GM12878 (cell line): Measurements from ENCODE around the gene NKD1. TPM values are rescaled to one million over a fixed set of nuclear protein-coding genes. Genes with fewer than 3 reads are reported as not detected.

ENCODE experiments used
- ATAC-seq: fragments of 200-7000 bp; cut with Tn5 transposase; 3 replicates; pipeline ENCODE4 v1.9.1; 2020; ENCODE audit warnings: mild to moderate bottlenecking, moderate library complexity
- BruUV-seq: library from RNA; stranded (reverse); fragments of 400-500 nt; replicated peaks from 2 replicates; lab custom pipeline; 2021; lab: Mats Ljungman, UMichigan
- CTCF ChIA-PET: fragments of 300-600 bp; sonication (Branson Sonifier 250); formaldehyde crosslinking; extraction: SDS; loops from one replicate; lab custom pipeline; 2021; ENCODE audit warnings: inconsistent platforms; lab: Yijun Ruan, JAX
- POLR2A ChIA-PET: fragments of 350-600 bp; formaldehyde crosslinking; extraction: SDS; loops from one replicate; lab custom pipeline; 2021; ENCODE audit warnings: inconsistent platforms; lab: Charles Lee
- RAD21 ChIA-PET: fragments of 300-600 bp; sonication (Branson Sonifier 250); formaldehyde crosslinking; loops from one replicate; lab custom pipeline; 2023; ENCODE audit warnings: antibody characterized with exemption; ENCODE audit not compliant: unreplicated experiment; lab: Charles Lee
- SMC1A ChIA-PET: fragments of 300-600 bp; sonication (Branson Sonifier 250); formaldehyde crosslinking; loops from one replicate; lab custom pipeline; 2023; ENCODE audit not compliant: unreplicated experiment, uncharacterized antibody; lab: Charles Lee
- DNase-seq: peaks from one replicate; pipeline ENCODE4 v3.0.0-alpha.2; 2011; ENCODE audit warnings: low read depth, low spot score
- FAIRE-seq: peaks from 3 replicates; lab custom pipeline; 2011; peaks lifted over from hg19 to GRCh38; lab: Jason Lieb, UNC
- H2AFZ ChIP-seq: 2 replicates; pipeline ENCODE4 v1.6.0; 2011; ENCODE audit warnings: low read depth, low read length, control low read depth; ENCODE audit not compliant: control insufficient read depth
- H3K27ac ChIP-seq: 2 replicates; pipeline ENCODE4 v1.5.1; 2011; ENCODE audit warnings: control low read depth; ENCODE audit not compliant: control insufficient read depth, insufficient read depth
- H3K27me3 ChIP-seq, 2 experiments: replicated peaks in 1 of 2; 2 replicates each; pipeline versions ENCODE4 v1.6.0 to v1.6.1; 2011; ENCODE audit warnings: low read length in 1 of 2; ENCODE audit not compliant: control insufficient read depth in 2 of 2, insufficient read depth in 2 of 2
- H3K36me3 ChIP-seq, 2 experiments: 2 replicates each; pipeline ENCODE4 v1.5.1; 2011; ENCODE audit warnings: low read length in 1 of 2; ENCODE audit not compliant: control insufficient read depth in 2 of 2, insufficient read depth in 2 of 2
- H3K4me1 ChIP-seq: 2 replicates; pipeline ENCODE4 v1.6.1; 2011; ENCODE audit warnings: mild to moderate bottlenecking, low read length, moderate library complexity, mixed read lengths; ENCODE audit not compliant: control insufficient read depth, insufficient read depth
- H3K4me2 ChIP-seq: 2 replicates; pipeline ENCODE4 v1.6.0; 2011; ENCODE audit warnings: control low read depth; ENCODE audit not compliant: control insufficient read depth, insufficient read depth
- H3K4me3 ChIP-seq: fragments of 200-600 bp; sonication (generic); 2 replicates; pipeline ENCODE4 v1.5.1; 2016
- H3K79me2 ChIP-seq: 2 replicates; pipeline ENCODE4 v1.6.0; 2011; ENCODE audit warnings: low read length; ENCODE audit not compliant: control insufficient read depth, insufficient read depth
- H3K9ac ChIP-seq: 2 replicates; pipeline ENCODE4 v1.8.0; 2011; ENCODE audit warnings: low read length, control low read depth, mixed read lengths; ENCODE audit not compliant: control insufficient read depth, insufficient read depth
- H3K9me3 ChIP-seq: replicated peaks from 3 replicates; pipeline ENCODE4 v1.5.1; 2011; ENCODE audit warnings: mild to moderate bottlenecking, low read length; ENCODE audit not compliant: control insufficient read depth, insufficient read depth
- H4K20me1 ChIP-seq: 2 replicates; pipeline ENCODE4 v1.6.0; 2011; ENCODE audit not compliant: control insufficient read depth, insufficient read depth
- CBFB ChIP-seq: IDR thresholded peaks from 2 replicates; pipeline ENCODE4 v1.6.1; 2016; ENCODE audit warnings: antibody characterized with exemption, low read depth
- CBX5 ChIP-seq: sonication (generic); IDR thresholded peaks from 2 replicates; pipeline ENCODE4 v1.6.1; 2016; ENCODE audit warnings: low read depth, moderate library complexity, mild to moderate bottlenecking, inconsistent platforms
- KDM1A ChIP-seq: fragments of 200-600 bp; sonication (generic); IDR thresholded peaks from 2 replicates; pipeline ENCODE4 v1.6.1; 2016; ENCODE audit warnings: borderline replicate concordance
- LARP7 ChIP-seq: fragments of 450-650 bp; IDR thresholded peaks from 2 replicates; pipeline ENCODE4 v1.6.1; 2017; ENCODE audit warnings: mild to moderate bottlenecking
- MTA3 ChIP-seq: IDR thresholded peaks from 2 replicates; pipeline ENCODE4 v1.6.1; 2012; ENCODE audit warnings: low read length, inconsistent platforms, borderline replicate concordance
- RELB ChIP-seq: fragments of 450-650 bp; IDR thresholded peaks from 2 replicates; pipeline ENCODE4 v1.6.1; 2017; ENCODE audit warnings: low read depth, mild to moderate bottlenecking, moderate library complexity
- REST ChIP-seq: IDR thresholded peaks from 2 replicates; pipeline ENCODE4 v1.6.1; 2012; ENCODE audit warnings: mild to moderate bottlenecking, low read depth, low read length
- SP1 ChIP-seq: IDR thresholded peaks from one replicate; pipeline ENCODE4 v1.6.1; 2011; ENCODE audit warnings: low read depth, low read length
- TARDBP ChIP-seq: IDR thresholded peaks from 2 replicates; pipeline ENCODE4 v1.6.1; 2016; ENCODE audit warnings: borderline replicate concordance
- ZBTB40 ChIP-seq: fragments of 450-650 bp; IDR thresholded peaks from 2 replicates; pipeline ENCODE4 v1.6.1; 2016; ENCODE audit warnings: mild to moderate bottlenecking, moderate library complexity, borderline replicate concordance
- WGBS: methylation state at CpG from one replicate; pipeline ENCODE4 v1.1.6; 2016; ENCODE audit warnings: low lambda C conversion rate; ENCODE audit not compliant: insufficient replicate concordance, insufficient coverage; ENCODE audit errors: missing lambda C conversion rate; 5-methylcytosine and 5-hydroxymethylcytosine counted together
- in situ Hi-C: fragments of 300-500 bp; cut with MboI; formaldehyde crosslinking; loops from 9 replicates; pipeline ENCODE4 v1.14.3; 2018; ENCODE audit warnings: mixed read lengths
- intact Hi-C: fragments of 100-400 bp; cut with micrococcal nuclease; formaldehyde crosslinking; loops from one replicate; pipeline ENCODE4 v1.14.2; 2022; ENCODE audit not compliant: unreplicated experiment
- polyA plus RNA-seq, 11 experiments: library from polyadenylated mRNA; depleted of rRNA in 4 of 11; unstranded in 6 of 11; stranded (reverse) in 5 of 11; fragments of >200 nt; fragmentation: Nextera tagmentation in 4 of 11; fragmentation: Illumina TruSeq in 1 of 11; extraction: Ambion mirVana in 4 of 11; extraction: Trizol in 1 of 11; gene quantifications; 1 replicate in 1 of 11; 2 replicates in 10 of 11; pipeline versions ENCODE4 v1.2.1 to v1.2.3, GENCODE V29; 2011 to 2016; ENCODE audit warnings: inconsistent platforms in 2 of 11, missing spikeins in 2 of 11, low read depth in 1 of 11
- total RNA-seq, 4 experiments: library from RNA; depleted of rRNA in 3 of 4; stranded (reverse); fragments of >200 nt in 3 of 4; fragmentation: Illumina TruSeq in 1 of 4; extraction: Trizol in 1 of 4; gene quantifications; 2 replicates each; pipeline versions ENCODE4 v1.2.1 to v1.2.3, GENCODE V29; 2013 to 2021

NKD1 gene
- total and polyA plus RNA-seq, 10 of the 15 experiments (the other 5 are each of a cell fraction or from before 2014, with no cell fraction given), result under 0.01 to 0.49 (median 0.04) TPM; not detected in 2

GRCh38 chr16:50653633-50654519, 105.7 kb downstream of the NKD1 start:
- TF ChIP-seq TARDBP (no peak), ZBTB40 (no peak), RELB (no peak), CBX5 (no peak), CBFB (no peak), MTA3 (no peak), KDM1A (no peak), LARP7 (no peak), SP1 (no peak), REST (no peak)
- ATAC-seq, result no peak
- Histone ChIP-seq H4K20me1 (no peaks in the 10 kb centered on the region), H3K9ac (no peak overlapping the region), H3K36me3 (no peaks in the 10 kb centered on the region), H2AFZ (no peak overlapping the region), H3K9me3 (no peaks in the 10 kb centered on the region; the same call in 2 of the 3 replicates), H3K79me2 (no peaks in the 10 kb centered on the region), H3K4me2 (no peak overlapping the region), H3K4me3 (no peak overlapping the region), H3K27ac (no peak overlapping the region), H3K27me3 (no peaks in the 10 kb centered on the region; a peak in 2 of 4 replicates), H3K4me1 (no peaks in the 10 kb centered on the region)
- WGBS, result 49% methylated on average over 11 of the region's 11 CpGs
- DNase-seq, result no peak
- no TSS peak for BruUV-seq
- ChIA-PET RAD21 (no interaction called here), SMC1A (interaction anchor here (0.7 kb wide), 2 partner anchors 151 to 156 kb away, joined by 3 read pairs; no protein-coding TSS in a partner anchor), POLR2A (no interaction called here), CTCF (interaction anchor here (1.0 to 3.5 kb wide), 4 partner anchors 10 to 299 kb away, joined by 3 to 18 read pairs (median 5); no protein-coding TSS in a partner anchor)
- FAIRE-seq, result no peak
- intact Hi-C loops, result no loop called here
- in situ Hi-C loops, result no loop called here
